GM12878 (cell line): ENCODE results near the gene CACNA1I.

Source experiments
- EP300 ChIP-seq, 2 experiments: fragments of 150-350 bp in 1 of 2; IDR thresholded peaks; 2 replicates each; pipeline ENCODE4 v1.6.1; 2011 to 2012; ENCODE audit warnings: low read depth in 2 of 2, low read length in 2 of 2, borderline replicate concordance in 1 of 2, improper control_type of control experiment in 1 of 2, inconsistent platforms in 1 of 2; ENCODE audit not compliant: control insufficient read depth in 1 of 2
- GABPA ChIP-seq: IDR thresholded peaks from 2 replicates; pipeline ENCODE4 v1.6.1; 2014; ENCODE audit warnings: antibody characterized with exemption, low read depth, mild to moderate bottlenecking, inconsistent platforms
- JUND ChIP-seq: IDR thresholded peaks from 2 replicates; pipeline ENCODE4 v1.6.1; 2012; ENCODE audit warnings: low read depth, mild to moderate bottlenecking, low read length, improper control_type of control experiment, moderate library complexity
- KDM1A ChIP-seq: fragments of 200-600 bp; sonication (generic); IDR thresholded peaks from 2 replicates; pipeline ENCODE4 v1.6.1; 2016; ENCODE audit warnings: borderline replicate concordance
- POLR2A ChIP-seq: IDR thresholded peaks from 2 replicates; pipeline ENCODE4 v1.6.1; 2011; ENCODE audit warnings: low read depth, mild to moderate bottlenecking, low read length
- ZNF384 ChIP-seq: IDR thresholded peaks from 2 replicates; pipeline ENCODE4 v1.6.1; 2012; ENCODE audit warnings: low read depth, mild to moderate bottlenecking, low read length, improper control_type of control experiment, borderline replicate concordance
- TF ChIP-seq, protein P1 (sequence below), 3 experiments: IDR thresholded peaks in 2 of 3; conservative IDR thresholded peaks in 1 of 3; 2 replicates each; pipeline ENCODE4 v1.5.1; 2011; ENCODE audit warnings: low read depth in 3 of 3, low read length in 3 of 3, mild to moderate bottlenecking in 3 of 3, control low read depth in 2 of 3, moderate library complexity in 2 of 3, inconsistent platforms in 1 of 3, mixed read lengths in 1 of 3; ENCODE audit not compliant: control insufficient read depth in 2 of 3, insufficient read depth in 1 of 3; ENCODE audit errors: extremely low read depth in 1 of 3

DNA sequence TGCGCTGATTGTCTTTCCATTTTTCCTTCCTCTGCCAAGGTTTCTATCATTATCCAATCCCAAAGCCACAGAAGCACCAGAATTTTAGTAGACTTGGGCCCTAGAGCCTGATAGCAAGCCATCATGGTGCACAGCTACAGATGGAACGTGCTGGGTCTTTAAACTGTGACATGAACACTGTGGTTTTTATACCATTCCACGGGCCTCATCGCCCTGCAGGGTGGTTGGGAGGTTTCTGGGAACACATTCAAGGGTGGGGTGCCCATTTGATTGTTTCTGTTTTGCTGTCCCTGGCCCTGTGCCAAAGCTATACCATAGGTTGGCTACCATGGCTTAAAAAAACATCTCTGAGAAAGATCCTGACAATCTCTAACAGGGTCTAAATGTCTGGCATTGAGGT lies 151.9 kb downstream of the CACNA1I start:
- TF ChIP-seq, protein P1, sequence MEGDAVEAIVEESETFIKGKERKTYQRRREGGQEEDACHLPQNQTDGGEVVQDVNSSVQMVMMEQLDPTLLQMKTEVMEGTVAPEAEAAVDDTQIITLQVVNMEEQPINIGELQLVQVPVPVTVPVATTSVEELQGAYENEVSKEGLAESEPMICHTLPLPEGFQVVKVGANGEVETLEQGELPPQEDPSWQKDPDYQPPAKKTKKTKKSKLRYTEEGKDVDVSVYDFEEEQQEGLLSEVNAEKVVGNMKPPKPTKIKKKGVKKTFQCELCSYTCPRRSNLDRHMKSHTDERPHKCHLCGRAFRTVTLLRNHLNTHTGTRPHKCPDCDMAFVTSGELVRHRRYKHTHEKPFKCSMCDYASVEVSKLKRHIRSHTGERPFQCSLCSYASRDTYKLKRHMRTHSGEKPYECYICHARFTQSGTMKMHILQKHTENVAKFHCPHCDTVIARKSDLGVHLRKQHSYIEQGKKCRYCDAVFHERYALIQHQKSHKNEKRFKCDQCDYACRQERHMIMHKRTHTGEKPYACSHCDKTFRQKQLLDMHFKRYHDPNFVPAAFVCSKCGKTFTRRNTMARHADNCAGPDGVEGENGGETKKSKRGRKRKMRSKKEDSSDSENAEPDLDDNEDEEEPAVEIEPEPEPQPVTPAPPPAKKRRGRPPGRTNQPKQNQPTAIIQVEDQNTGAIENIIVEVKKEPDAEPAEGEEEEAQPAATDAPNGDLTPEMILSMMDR (IDR thresholded peaks at IDR 0.05 in 2 of 3, conservative IDR thresholded peaks at IDR 0.05 in 1 of 3; ENCODE audit: control insufficient read depth in 2 of 3, extremely low read depth in 1 of 3, insufficient read depth in 1 of 3, low read depth in 3 of 3, low read length in 3 of 3): no peak
- no peak for TF ChIP-seq EP300 (IDR thresholded peaks at IDR 0.05; ENCODE audit: borderline replicate concordance in 1 of 2, control insufficient read depth in 1 of 2, low read depth in 2 of 2, low read length in 2 of 2)
- TF ChIP-seq ZNF384: no peak
- no peak for TF ChIP-seq JUND
- TF ChIP-seq POLR2A: no peak
- TF ChIP-seq KDM1A: no peak
- no peak for TF ChIP-seq GABPA
